Stimulated activated CD4-positive, alpha-beta T cell treated with anti-CD3 and anti-CD28 coated beads, Interleukin-15, amount 100 ng/mL, for 48 hours (primary cell): Measurements from ENCODE around the gene TXNDC11.

Experiments
- DNase-seq, 2 donors: peaks; one replicate each; pipeline ENCODE4 v3.0.0-alpha.2; 2020; ENCODE audit warnings: low read depth in 2 of 2

The TXNDC11 gene

DNA sequence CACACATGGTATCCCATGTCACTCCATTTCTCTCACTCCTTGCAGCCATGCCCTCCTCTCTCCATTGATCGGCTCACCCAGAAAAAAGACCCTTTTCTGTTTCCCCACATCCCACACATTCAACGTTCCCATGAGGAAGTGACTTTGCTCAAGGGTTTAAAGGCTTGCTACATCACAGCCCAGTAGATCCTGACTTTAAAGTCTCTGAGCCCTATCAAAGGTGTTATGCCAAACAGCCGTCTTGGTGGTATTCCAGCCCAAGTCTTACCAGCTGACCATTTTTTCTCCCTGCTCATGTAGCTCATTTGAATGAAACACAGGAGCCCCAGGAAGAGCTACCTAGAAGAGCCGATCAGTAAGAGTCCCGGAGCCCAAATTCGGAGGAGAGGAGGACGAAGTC lies 7.4 kb upstream of the TXNDC11 start:
- DNase-seq, result no peak

DNA sequence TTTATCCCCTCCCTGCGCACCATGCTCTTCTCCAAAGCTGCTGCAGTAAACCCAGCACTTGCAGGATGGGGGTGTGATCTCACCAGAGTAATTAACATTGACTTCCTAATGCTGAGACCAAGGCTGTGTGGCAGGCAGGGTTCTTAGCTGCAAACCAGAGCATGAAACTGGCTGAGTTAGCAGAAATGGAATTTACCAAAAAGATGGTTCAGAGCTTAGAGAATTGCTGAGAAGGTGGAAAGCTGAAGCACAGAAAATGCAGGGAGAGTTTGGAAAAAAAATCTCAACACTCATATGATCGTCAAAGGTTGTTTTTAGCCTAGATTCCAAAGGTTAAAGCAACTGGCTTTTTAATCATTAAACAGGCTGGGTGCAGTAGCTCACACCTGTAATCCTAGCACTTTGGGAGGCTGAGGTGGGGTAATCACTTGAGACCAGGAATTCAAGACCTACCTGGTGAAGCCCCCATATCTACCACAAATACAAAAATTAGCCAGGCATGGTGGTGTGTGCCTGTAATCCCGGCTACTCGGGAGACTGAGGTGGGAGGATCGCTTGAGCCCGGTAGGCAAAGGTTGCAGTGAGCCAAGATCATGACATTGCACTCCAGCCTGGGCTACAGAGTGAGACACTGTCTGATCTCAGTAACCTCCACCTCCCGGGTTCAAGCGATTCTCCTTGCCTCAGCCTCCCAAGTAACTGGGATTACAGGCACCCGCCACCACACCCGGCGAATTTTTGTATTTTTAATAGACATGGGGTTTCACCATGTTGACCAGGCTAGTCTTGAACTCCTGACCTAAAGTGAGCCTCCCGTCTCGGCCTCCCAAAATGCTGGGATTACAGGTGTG lies 6.0 kb upstream of the TXNDC11 start:
- no peak for DNase-seq

DNA sequence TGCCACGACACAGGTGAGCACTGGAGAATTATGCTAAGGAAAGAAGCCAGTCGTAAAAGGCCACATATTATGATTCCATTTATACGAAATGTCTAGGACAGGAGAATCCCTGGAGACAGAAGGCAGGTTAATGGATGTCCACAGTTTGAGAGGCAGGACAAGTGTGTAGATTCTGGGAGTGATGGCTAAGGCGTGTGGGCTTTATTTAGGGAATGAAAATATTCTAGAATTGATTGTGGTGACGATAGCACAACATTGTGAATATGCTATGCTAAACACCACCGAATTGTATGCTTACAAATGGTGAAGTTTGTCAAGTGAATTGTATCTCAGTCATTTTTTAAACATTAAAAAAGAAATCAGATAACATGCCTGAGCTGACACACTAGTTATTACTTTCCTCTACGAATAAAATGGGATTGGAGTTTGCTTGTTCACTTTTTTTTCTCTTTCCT lies 5.3 kb upstream of the TXNDC11 start:
- DNase-seq, result no peak

DNA sequence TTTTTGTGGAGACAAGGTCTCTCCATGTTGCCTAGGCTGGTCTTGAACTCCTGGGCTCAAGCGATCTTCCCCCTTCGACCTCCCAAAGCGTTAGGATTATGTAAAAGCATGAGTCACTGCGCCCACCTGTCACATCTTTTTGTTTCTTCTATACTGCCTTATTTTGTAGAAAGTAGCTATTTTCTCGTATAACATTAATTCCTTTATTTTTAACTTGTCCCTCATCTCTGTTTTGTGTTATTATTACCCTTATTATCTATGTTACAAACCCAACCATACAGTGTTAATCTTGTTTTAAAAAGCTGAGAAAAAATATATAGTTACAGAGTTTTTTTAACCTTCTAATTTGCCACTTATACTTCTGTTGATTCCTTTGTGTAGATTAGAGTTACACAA lies 1.4 kb upstream of the TXNDC11 start:
- DNase-seq, result no peak

DNA sequence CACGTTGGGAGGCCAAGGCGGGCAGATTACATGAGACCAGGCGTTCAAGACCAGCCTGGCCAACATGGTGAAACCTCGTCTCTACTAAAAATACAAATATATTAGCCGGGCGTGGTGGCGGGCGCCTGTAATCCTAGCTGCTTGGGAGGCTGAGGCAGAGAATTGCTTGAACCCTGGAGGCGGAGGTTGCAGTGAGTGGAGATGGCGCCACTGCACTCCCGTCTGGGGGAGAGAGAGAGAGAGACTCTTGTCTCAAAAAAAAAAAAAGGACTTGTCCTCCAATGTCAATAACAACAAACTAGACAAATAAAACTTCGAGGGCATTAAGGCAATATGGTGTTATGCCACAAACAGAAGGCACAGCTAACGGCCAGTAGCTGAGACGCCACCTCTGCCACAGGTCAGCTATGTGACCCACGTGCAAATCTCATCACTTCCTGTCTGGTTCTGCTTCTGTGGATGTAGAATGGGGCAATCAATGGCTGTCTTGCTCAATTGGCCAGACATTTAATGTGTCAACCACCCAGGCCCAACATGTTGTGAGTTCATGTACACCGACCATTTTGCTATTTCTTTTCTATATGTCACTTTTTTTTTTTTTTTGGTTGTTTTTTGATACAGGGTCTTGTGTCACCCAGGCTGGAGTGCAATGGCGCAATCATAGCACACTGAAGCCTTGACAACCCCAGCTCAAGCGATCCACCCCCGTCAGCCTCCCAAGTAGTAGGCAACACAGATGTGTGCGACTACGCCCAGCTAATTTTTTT lies 834 bp upstream of the TXNDC11 start:
- no peak for DNase-seq

- DNase-seq, result peak; percentile 9 to 19
Observed at GRCh38 chr16:11742093-11742535, 543 bp downstream of the TXNDC11 start.

GRCh38 chr16:11740567-11740966 lies 2.1 kb downstream of the TXNDC11 start:
- DNase-seq, result no peak

- no peak for DNase-seq
Observed at GRCh38 chr16:11738742-11739544, 3.7 kb downstream of the TXNDC11 start.

- DNase-seq, result no peak
Observed at GRCh38 chr16:11737713-11738112, 4.9 kb downstream of the TXNDC11 start.

- DNase-seq, result no peak
Observed at GRCh38 chr16:11736903-11737302, 5.8 kb downstream of the TXNDC11 start.

- DNase-seq, result no peak
Observed at GRCh38 chr16:11735787-11736186, 6.9 kb downstream of the TXNDC11 start.

DNA sequence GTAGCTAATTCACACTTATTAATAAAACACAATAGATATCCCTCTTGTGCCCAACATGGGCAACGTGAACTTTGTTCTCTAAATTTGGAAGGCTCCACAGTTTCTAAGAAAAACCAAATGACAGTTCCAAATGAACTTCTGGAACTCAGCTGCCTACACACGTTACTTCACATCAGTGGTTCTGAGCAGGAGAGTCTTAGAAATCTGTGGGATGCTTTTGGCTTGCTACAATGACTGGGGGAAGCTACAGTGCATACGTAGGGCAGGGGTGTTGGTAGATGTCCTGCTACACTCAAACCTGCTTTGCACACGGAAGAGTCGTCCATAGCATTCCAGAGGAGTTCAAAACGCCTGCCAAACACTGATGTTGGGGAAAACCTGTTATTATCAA lies 8.0 kb downstream of the TXNDC11 start:
- DNase-seq, result no peak

GRCh38 chr16:11734025-11734652 lies 8.5 kb downstream of the TXNDC11 start:
- DNase-seq, result no peak

GRCh38 chr16:11731222-11731621 lies 11.4 kb downstream of the TXNDC11 start:
- DNase-seq, result no peak

GRCh38 chr16:11729787-11730186 lies 12.9 kb downstream of the TXNDC11 start:
- DNase-seq, result no peak

DNA sequence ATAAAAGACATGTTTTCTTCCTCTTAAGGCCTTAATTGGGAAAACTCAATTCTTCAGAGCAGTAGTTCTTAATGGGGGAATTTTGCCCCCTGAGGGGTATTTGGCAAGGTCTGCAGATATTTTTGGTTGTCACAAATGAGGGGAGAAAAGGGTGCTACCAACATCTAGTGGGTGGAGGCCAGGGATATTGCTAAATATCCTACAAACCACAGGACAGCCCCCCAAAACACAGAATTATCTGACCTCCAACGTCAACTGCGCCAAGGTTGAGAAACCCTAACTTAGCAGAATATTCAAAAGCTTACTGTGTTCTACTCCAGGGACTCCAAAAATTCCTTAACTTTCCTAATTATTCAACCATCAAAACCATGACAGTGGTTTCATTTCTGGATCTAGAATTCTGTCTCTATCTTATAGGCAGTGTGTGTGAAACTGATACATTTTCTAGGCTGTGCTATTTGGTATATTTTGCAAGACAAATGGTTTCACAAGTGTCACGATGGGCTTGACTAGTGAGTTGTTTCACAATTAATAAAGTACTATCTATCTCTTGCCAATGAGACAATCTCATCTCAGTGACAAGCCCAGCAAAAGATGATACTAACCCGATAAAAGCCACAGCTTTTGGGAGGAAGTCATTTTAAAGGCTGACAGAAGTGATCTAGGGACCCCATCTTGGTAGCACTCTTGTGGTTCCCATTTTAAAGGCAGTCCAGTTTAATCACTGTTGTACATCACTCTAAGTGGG lies 14.7 kb downstream of the TXNDC11 start:
- no peak for DNase-seq

- no peak for DNase-seq
Observed at GRCh38 chr16:11726008-11726407, 16.6 kb downstream of the TXNDC11 start.

DNA sequence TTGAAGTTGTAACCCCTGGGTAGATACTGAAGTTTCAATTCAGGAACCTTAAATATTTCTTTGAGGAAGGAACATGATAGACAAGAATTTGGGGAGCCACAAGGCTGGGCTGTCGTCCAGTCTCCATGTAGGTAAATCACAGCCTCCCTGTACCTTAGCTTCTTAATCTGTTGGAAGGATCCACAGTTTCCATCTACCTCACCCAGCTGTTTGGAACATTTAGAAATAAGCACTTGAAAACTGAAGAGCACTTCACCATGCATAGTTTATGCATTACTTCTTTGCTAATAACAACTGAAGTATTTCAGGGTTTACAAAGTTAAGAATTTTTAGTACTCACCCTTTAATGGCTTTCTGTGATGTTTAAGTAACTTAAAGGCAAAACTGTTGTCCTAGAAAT lies 17.2 kb downstream of the TXNDC11 start:
- no peak for DNase-seq

DNA sequence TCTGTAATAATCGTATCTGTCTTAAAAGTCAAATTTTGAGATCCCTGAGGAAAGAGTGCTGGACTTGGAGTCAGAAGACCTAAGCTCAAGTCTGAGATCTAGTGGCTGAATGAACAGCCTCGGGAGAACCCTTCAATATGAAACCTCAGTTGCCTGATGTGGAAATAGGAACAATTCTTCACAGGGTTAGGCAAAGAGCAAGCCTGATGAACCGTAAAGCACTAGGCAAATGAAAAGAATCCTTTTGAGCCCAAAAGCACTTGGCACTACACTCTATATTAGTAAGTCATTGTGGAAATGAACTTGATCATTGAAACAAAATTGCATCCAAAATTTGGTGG lies 20.2 kb downstream of the TXNDC11 start:
- DNase-seq, result no peak

GRCh38 chr16:11721781-11722467 lies 20.7 kb downstream of the TXNDC11 start:
- DNase-seq, result no peak
